Transverse colon (tissue), 4 donors: ENCODE data around the gene CALM3. TPM values are rescaled to one million over a fixed set of nuclear protein-coding genes. Genes with fewer than 3 reads are reported as not detected.

Experiments
- DNase-seq: peaks from one replicate; pipeline ENCODE4 v3.0.0-alpha.2; 2019
- H3K27ac ChIP-seq, 4 donors: fragments of 200-600 bp; sonication (generic); 2 replicates each; pipeline ENCODE4 v1.5.1; 2016 to 2018; ENCODE audit warnings: inconsistent platforms in 4 of 4
- H3K27me3 ChIP-seq: fragments of 200-600 bp; sonication (generic); 2 replicates; pipeline ENCODE4 v1.5.1; 2017; ENCODE audit warnings: inconsistent platforms
- H3K36me3 ChIP-seq, 4 donors: fragments of 200-600 bp; sonication (generic); 2 replicates each; pipeline ENCODE4 v1.5.1; 2017 to 2019; ENCODE audit warnings: inconsistent platforms in 4 of 4
- H3K4me1 ChIP-seq, 4 donors: fragments of 200-600 bp; sonication (generic); 2 replicates each; pipeline ENCODE4 v1.5.1; 2017 to 2020; ENCODE audit warnings: inconsistent platforms in 4 of 4
- H3K4me3 ChIP-seq, 4 donors: fragments of 200-600 bp; sonication (generic); 1 replicate in 1 of 4; 2 replicates in 3 of 4; pipeline versions ENCODE4 v1.5.1 to v1.6.1; 2017 to 2019; ENCODE audit warnings: inconsistent platforms in 4 of 4
- H3K9me3 ChIP-seq, 2 donors: fragments of 200-600 bp; sonication (generic); 2 replicates each; pipeline ENCODE4 v1.5.1; 2017 to 2019; ENCODE audit warnings: inconsistent platforms in 2 of 2
- CTCF ChIP-seq, 5 experiments: fragments of 200-600 bp in 3 of 5; fragments of 450-650 bp in 2 of 5; sonication (generic) in 3 of 5; IDR thresholded peaks; 1 replicate in 2 of 5; 2 replicates in 3 of 5; pipeline ENCODE4 v1.5.1; 2016 to 2017; ENCODE audit warnings: antibody characterized with exemption in 5 of 5, inconsistent platforms in 3 of 5, mild to moderate bottlenecking in 2 of 5, moderate library complexity in 1 of 5
- EP300 ChIP-seq: sonication (generic); formaldehyde crosslinking; IDR thresholded peaks from one replicate; pipeline ENCODE4 v1.6.1; 2017; ENCODE audit warnings: antibody characterized with exemption, low read depth
- POLR2A ChIP-seq: fragments of 450-650 bp; IDR thresholded peaks from one replicate; pipeline ENCODE4 v1.6.1; 2016; ENCODE audit warnings: antibody characterized with exemption, mild to moderate bottlenecking, moderate library complexity
- POLR2AphosphoS5 ChIP-seq, 3 donors: sonication (generic); formaldehyde crosslinking; IDR thresholded peaks; one replicate each; pipeline ENCODE4 v1.6.1; 2016; ENCODE audit warnings: antibody characterized with exemption in 3 of 3
- WGBS, 2 donors: methylation state at CpG; one replicate each; pipeline ENCODE4 v1.1.5; 2018; ENCODE audit warnings: low coverage in 1 of 2; 5-methylcytosine and 5-hydroxymethylcytosine counted together
- in situ Hi-C, 4 donors: fragments of 200-750 bp; cut with MboI; loops; one replicate each; pipeline versions ENCODE4 v1.15.0 to v1.15.1; 2017; ENCODE audit warnings: low sequenced_read_pairs in 3 of 4, low pct_ligation_motif_present in 1 of 4, low pct_unique_long_range_greater_than_20kb in 1 of 4
- intact Hi-C: fragments of 100-400 bp; cut with DNase I; formaldehyde crosslinking; loops from one replicate; pipeline ENCODE4 v1.15.1; 2023; ENCODE audit warnings: low total_unique reads
- total RNA-seq, 4 donors: library from RNA; depleted of rRNA; stranded (reverse); fragments of >200 nt; gene quantifications; one replicate each; pipeline ENCODE4 v1.1.0, GENCODE V29; 2016

The CALM3 gene
- total RNA-seq, 4 donors from 2014 or later: 160 to 923 (median 194) TPM

GRCh38 chr19:46574533-46574932 is 26.6 kb upstream of the CALM3 start:
- H3K36me3 ChIP-seq: no peaks in the 10 kb centered on the region
- WGBS, 2 donors: 78 to 100% methylated on average over 1 to 11 of the region's 11 CpGs
- no peak overlapping the region for H3K4me3 ChIP-seq
- H3K27ac ChIP-seq: no peak overlapping the region
- in situ Hi-C loops: no loop called here
- intact Hi-C loops: no loop called here
- no peak for TF ChIP-seq POLR2A
- TF ChIP-seq EP300: no peak
- H3K27me3 ChIP-seq: no peaks in the 10 kb centered on the region
- no peaks in the 10 kb centered on the region for H3K9me3 ChIP-seq
- DNase-seq: no peak
- no peaks in the 10 kb centered on the region for H3K4me1 ChIP-seq

- H3K4me3 ChIP-seq: no peak overlapping the region
- WGBS, 2 donors: 60 to 95% methylated on average over 1 to 4 of the region's 4 CpGs
- no peaks in the 10 kb centered on the region for H3K36me3 ChIP-seq
- TF ChIP-seq POLR2AphosphoS5 (IDR thresholded peaks at IDR 0.05) (no peak), POLR2A (no peak), CTCF (IDR thresholded peaks at IDR 0.05) (no peak), EP300 (no peak)
- H3K9me3 ChIP-seq: no peaks in the 10 kb centered on the region
- in situ Hi-C loops (no loop called here), intact Hi-C loops (no loop called here)
- H3K27me3 ChIP-seq: no peaks in the 10 kb centered on the region
- no peak for DNase-seq
- H3K27ac ChIP-seq: no peak overlapping the region
- no peaks in the 10 kb centered on the region for H3K4me1 ChIP-seq
Observed at GRCh38 chr19:46578450-46578849, 22.7 kb upstream of the CALM3 start.

GRCh38 chr19:46579361-46579879 is 21.7 kb upstream of the CALM3 start:
- no peak overlapping the region for H3K27ac ChIP-seq
- DNase-seq: no peak
- TF ChIP-seq CTCF (IDR thresholded peaks at IDR 0.05) (peak in 1 of 5 experiments; percentile 15), POLR2A (no peak)
- WGBS, 2 donors: 57 to 60% methylated on average over 3 to 8 of the region's 8 CpGs
- H3K4me1 ChIP-seq: no peaks in the 10 kb centered on the region
- no peaks in the 10 kb centered on the region for H3K36me3 ChIP-seq
- intact Hi-C loops: no loop called here
- in situ Hi-C loops: no loop called here
- no peaks in the 10 kb centered on the region for H3K27me3 ChIP-seq
- no peak overlapping the region for H3K4me3 ChIP-seq
- no peaks in the 10 kb centered on the region for H3K9me3 ChIP-seq

- Histone ChIP-seq H3K27me3 (no peaks in the 10 kb centered on the region), H3K9me3 (no peaks in the 10 kb centered on the region), H3K4me3 (no peak overlapping the region), H3K36me3 (no peaks in the 10 kb centered on the region), H3K4me1 (no peaks in the 10 kb centered on the region), H3K27ac (no peak overlapping the region)
- 82% methylated on average over 2 of the region's 2 CpGs; no CpG with 5 or more reads in 1 of the 2 donors for WGBS, 2 donors
- DNase-seq: no peak
- TF ChIP-seq POLR2AphosphoS5 (IDR thresholded peaks at IDR 0.05): no peak
- TF ChIP-seq EP300: no peak
- TF ChIP-seq CTCF (IDR thresholded peaks at IDR 0.05): no peak
- TF ChIP-seq POLR2A: no peak
- in situ Hi-C loops: no loop called here
- intact Hi-C loops: no loop called here
Observed at GRCh38 chr19:46580247-46580646, 20.9 kb upstream of the CALM3 start.

GRCh38 chr19:46585539-46585938 is 15.6 kb upstream of the CALM3 start:
- Histone ChIP-seq H3K27ac (no peak overlapping the region), H3K4me1 (no peaks in the 10 kb centered on the region), H3K27me3 (no peaks in the 10 kb centered on the region), H3K36me3 (no peaks in the 10 kb centered on the region), H3K4me3 (no peak overlapping the region), H3K9me3 (no peaks in the 10 kb centered on the region)
- TF ChIP-seq POLR2AphosphoS5 (IDR thresholded peaks at IDR 0.05) (no peak), EP300 (no peak), CTCF (IDR thresholded peaks at IDR 0.05) (no peak), POLR2A (no peak)
- no peak for DNase-seq
- intact Hi-C loops: no loop called here
- WGBS, 2 donors: 90% methylated on average over 1 of the region's 1 CpG
- in situ Hi-C loops: no loop called here
